Osteoblast (primary cell): ENCODE measurements around the gene CPLX3. TPM values are rescaled to one million over a fixed set of nuclear protein-coding genes. Genes with fewer than 3 reads are reported as not detected.

ENCODE experiments used
- DNase-seq: peaks from one replicate; pipeline ENCODE4 v3.0.0; 2011; ENCODE audit warnings: low spot score, mixed read lengths; ENCODE audit not compliant: insufficient read length; ENCODE audit errors: missing footprints
- H2AFZ ChIP-seq: 2 replicates; pipeline ENCODE4 v1.6.0; 2011; ENCODE audit warnings: mild to moderate bottlenecking, low read length
- H3K27ac ChIP-seq: 2 replicates; pipeline ENCODE4 v1.5.1; 2011; ENCODE audit warnings: mild to moderate bottlenecking, low read depth, low read length, moderate library complexity
- H3K27me3 ChIP-seq: 2 replicates; pipeline ENCODE4 v1.6.0; 2012; ENCODE audit warnings: mild to moderate bottlenecking, control low read depth, inconsistent platforms, low read length, moderate library complexity; ENCODE audit not compliant: insufficient read depth
- H3K36me3 ChIP-seq: 2 replicates; pipeline ENCODE4 v1.5.1; 2011; ENCODE audit warnings: mild to moderate bottlenecking, low read length, control low read depth, moderate library complexity; ENCODE audit not compliant: insufficient read depth
- H3K4me1 ChIP-seq: 2 replicates; pipeline ENCODE4 v1.5.1; 2011; ENCODE audit warnings: mild to moderate bottlenecking, low read length, control low read depth, moderate library complexity; ENCODE audit not compliant: insufficient read depth
- H3K4me2 ChIP-seq: 2 replicates; pipeline ENCODE4 v1.6.0; 2011; ENCODE audit warnings: mild to moderate bottlenecking, low read length; ENCODE audit not compliant: insufficient read depth
- H3K4me3 ChIP-seq: fragments of 200-600 bp; sonication (generic); 3 replicates; pipeline ENCODE4 v1.5.1; 2012; ENCODE audit warnings: mild to moderate bottlenecking, low read length, inconsistent platforms; ENCODE audit not compliant: insufficient read depth
- H3K79me2 ChIP-seq: 2 replicates; pipeline ENCODE4 v1.6.0; 2012; ENCODE audit warnings: mild to moderate bottlenecking, low read length, control low read depth, inconsistent platforms; ENCODE audit not compliant: insufficient read depth
- H3K9me3 ChIP-seq: 2 replicates; pipeline ENCODE4 v1.5.1; 2011; ENCODE audit warnings: low read depth, low read length, control low read depth
- H4K20me1 ChIP-seq: 2 replicates; pipeline ENCODE4 v1.6.0; 2012; ENCODE audit warnings: mild to moderate bottlenecking, low read length, control low read depth; ENCODE audit not compliant: insufficient read depth
- CTCF ChIP-seq: IDR thresholded peaks from 2 replicates; pipeline ENCODE4 v1.5.1; 2011; ENCODE audit warnings: mild to moderate bottlenecking, low read depth, low read length, moderate library complexity; ENCODE audit errors: extremely low read depth
- total RNA-seq: library from RNA; depleted of rRNA; stranded (reverse); fragments of >200 nt; gene quantifications from 2 replicates; pipeline ENCODE4 v1.2.3, GENCODE V29; 2012

Gene CPLX3
- total RNA-seq, 1 donor, result not detected

GRCh38 chr15:74844319-74845207 is 18.1 kb downstream of the CPLX3 start:
- Histone ChIP-seq H3K79me2 (peaks cover 9% of the 10 kb centered on the region), H3K4me2 (no peak overlapping the region), H3K9me3 (no peaks in the 10 kb centered on the region), H4K20me1 (peaks cover 9% of the 10 kb centered on the region), H3K4me3 (no peak overlapping the region), H2AFZ (no peak overlapping the region), H3K27me3 (no peaks in the 10 kb centered on the region), H3K27ac (peak overlapping the region; percentile 12), H3K36me3 (peaks cover 19% of the 10 kb centered on the region), H3K4me1 (peaks cover 11% of the 10 kb centered on the region)
- TF ChIP-seq CTCF, result no peak
- DNase-seq, result peak; percentile 73

DNA sequence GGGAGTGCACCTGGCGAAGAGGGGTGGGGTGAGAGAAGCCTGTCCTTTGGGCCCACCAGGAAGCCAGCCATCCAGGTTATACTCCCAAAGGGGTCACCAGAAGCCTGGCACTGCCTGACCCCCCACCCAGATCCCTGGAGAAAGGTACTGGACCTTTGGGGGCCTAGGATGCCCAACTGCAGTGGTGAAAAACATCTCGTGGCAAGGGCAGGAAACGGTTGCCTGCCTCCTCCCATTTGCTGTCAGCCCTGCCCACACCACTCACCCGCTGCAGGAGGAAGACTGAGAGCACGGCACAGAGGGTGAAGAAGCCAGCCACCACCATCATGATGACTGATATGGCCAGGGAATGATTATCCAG is 18.8 kb downstream of the CPLX3 start:
- H3K27ac ChIP-seq, result no peak overlapping the region
- H3K4me1 ChIP-seq, result peaks cover 11% of the 10 kb centered on the region
- no peaks in the 10 kb centered on the region for H3K27me3 ChIP-seq
- H3K4me3 ChIP-seq, result no peak overlapping the region
- peaks cover 9% of the 10 kb centered on the region for H3K79me2 ChIP-seq
- H3K9me3 ChIP-seq, result no peaks in the 10 kb centered on the region
- no peak overlapping the region for H3K4me2 ChIP-seq
- H3K36me3 ChIP-seq, result peaks cover 25% of the 10 kb centered on the region
- no peak for TF ChIP-seq CTCF
- peaks cover 9% of the 10 kb centered on the region for H4K20me1 ChIP-seq
- H2AFZ ChIP-seq, result no peak overlapping the region
- no peak for DNase-seq

- Histone ChIP-seq H3K4me2 (no peak overlapping the region), H4K20me1 (peaks cover 9% of the 10 kb centered on the region), H3K4me1 (peaks cover 11% of the 10 kb centered on the region), H3K36me3 (peaks cover 27% of the 10 kb centered on the region), H3K27ac (no peak overlapping the region), H3K27me3 (no peaks in the 10 kb centered on the region), H3K4me3 (no peak overlapping the region), H3K79me2 (peaks cover 9% of the 10 kb centered on the region), H2AFZ (no peak overlapping the region), H3K9me3 (no peaks in the 10 kb centered on the region)
- no peak for TF ChIP-seq CTCF
- DNase-seq, result peak; percentile 58
Measured at GRCh38 chr15:74845581-74845980, 19.2 kb downstream of the CPLX3 start.

GRCh38 chr15:74847432-74847831 is 21.0 kb downstream of the CPLX3 start:
- Histone ChIP-seq H3K4me1 (peaks cover 5% of the 10 kb centered on the region), H3K27ac (no peak overlapping the region), H4K20me1 (no peaks in the 10 kb centered on the region), H3K4me2 (no peak overlapping the region), H3K79me2 (no peaks in the 10 kb centered on the region), H3K36me3 (peaks cover 44% of the 10 kb centered on the region), H3K4me3 (no peak overlapping the region), H3K9me3 (no peaks in the 10 kb centered on the region), H2AFZ (no peak overlapping the region), H3K27me3 (no peaks in the 10 kb centered on the region)
- no peak for TF ChIP-seq CTCF
- DNase-seq, result no peak
